Measurements from ENCODE around the gene ST3GAL4.

DNA sequence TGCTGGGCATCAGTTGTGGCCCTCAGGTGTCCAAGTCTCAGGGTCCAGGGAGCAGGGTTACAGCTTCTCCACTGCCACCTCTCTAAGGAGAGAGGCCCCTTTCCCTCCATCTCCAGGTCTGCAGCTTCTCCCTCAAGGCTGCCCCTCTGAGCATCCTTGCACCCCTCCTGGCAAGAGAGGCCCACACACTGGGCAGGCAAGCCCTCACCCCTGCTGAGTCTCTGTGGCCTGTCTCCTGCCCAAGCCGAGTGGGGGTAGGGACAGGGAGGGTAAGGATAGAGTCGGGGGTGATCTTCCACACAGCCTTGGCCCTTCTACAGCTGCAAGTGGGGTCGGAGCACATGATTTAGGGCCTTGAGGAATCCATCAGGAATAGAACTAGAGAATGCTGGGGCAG lies 76.6 kb downstream of the ST3GAL4 start:
- no peak for TF ChIP-seq CHD2 (IDR thresholded peaks at IDR 0.05; ENCODE audit: low read length, partially characterized antibody)
- TF ChIP-seq, protein P1, sequence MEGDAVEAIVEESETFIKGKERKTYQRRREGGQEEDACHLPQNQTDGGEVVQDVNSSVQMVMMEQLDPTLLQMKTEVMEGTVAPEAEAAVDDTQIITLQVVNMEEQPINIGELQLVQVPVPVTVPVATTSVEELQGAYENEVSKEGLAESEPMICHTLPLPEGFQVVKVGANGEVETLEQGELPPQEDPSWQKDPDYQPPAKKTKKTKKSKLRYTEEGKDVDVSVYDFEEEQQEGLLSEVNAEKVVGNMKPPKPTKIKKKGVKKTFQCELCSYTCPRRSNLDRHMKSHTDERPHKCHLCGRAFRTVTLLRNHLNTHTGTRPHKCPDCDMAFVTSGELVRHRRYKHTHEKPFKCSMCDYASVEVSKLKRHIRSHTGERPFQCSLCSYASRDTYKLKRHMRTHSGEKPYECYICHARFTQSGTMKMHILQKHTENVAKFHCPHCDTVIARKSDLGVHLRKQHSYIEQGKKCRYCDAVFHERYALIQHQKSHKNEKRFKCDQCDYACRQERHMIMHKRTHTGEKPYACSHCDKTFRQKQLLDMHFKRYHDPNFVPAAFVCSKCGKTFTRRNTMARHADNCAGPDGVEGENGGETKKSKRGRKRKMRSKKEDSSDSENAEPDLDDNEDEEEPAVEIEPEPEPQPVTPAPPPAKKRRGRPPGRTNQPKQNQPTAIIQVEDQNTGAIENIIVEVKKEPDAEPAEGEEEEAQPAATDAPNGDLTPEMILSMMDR (IDR thresholded peaks at IDR 0.05), result no peak
- TF ChIP-seq FOXM1 (IDR thresholded peaks at IDR 0.05; ENCODE audit: low read depth), result no peak; the same call in 1 of the 2 replicates
- no peak for TF ChIP-seq TCF12 (IDR thresholded peaks at IDR 0.05)
- no peak for TF ChIP-seq GABPA (IDR thresholded peaks at IDR 0.05; ENCODE audit: low read depth)
- TF ChIP-seq MXI1 (IDR thresholded peaks at IDR 0.05; ENCODE audit: low read depth, low read length), result no peak
- TF ChIP-seq POLR2AphosphoS5 (IDR thresholded peaks at IDR 0.05; ENCODE audit: low read depth, low read length), result no peak
